ENCODE results near the gene ATP8B3. TPM values are rescaled to one million over a fixed set of nuclear protein-coding genes. Genes with fewer than 3 reads are reported as not detected.

The ATP8B3 gene
- total RNA-seq, 4 donors from 2014 or later, result 0.21 to 2.4 (median 1.2) TPM

DNA sequence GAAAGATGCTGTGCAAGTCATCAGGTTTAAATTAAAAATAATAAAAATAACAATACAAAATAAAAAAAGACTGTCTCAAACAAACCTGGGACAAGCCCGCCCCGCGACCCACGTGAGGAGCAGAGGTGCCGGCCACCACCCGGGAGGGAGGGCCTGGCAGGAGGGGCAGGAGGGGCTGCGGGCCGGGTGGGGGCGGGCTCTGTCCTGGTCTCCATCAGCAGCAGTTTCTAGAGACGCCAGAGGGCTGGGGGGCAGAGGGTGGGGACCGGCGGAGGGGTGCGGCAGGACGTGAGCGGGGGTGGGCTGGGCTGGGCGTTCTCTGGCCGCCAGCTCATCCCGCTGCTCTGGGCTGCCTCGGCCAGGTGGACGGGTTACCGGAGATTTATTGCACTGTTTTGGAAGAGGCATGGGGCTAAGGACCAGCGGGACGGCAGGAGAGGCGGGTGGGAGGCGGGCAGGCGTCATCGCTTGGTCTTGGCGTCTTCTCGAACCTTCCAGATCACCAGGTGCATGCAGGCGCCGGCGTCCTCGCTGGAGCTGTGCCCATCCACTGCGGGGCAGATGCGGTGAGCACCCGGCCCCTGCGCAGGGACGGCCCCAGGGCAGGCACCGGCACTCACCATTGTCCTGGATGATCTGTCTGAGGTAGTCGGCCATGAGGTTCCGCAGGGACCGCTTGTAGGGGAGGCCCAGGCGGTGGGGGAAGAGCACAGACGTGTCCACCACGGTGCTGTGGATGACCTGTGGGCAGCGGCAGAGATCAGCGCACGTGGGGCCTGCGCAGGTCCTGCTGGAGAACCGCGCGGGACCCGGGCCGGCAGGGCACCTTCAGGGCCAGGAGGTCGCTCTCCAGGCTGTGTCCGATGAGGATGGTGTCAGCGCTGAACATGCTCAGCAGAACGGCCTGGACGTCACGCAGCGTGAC, 3.8 kb upstream of the ATP8B3 start:
- no peak for DNase-seq (ENCODE audit: low spot score in 2 of 2)
- Histone ChIP-seq H3K27ac (no peak overlapping the region), H3K36me3 (peaks cover 3 to 64% (median 48%) of the 10 kb centered on the region in 3 donors), H3K9me3 (no peaks in the 10 kb centered on the region), H3K4me1 (peaks cover 3 to 24% (median 12%) of the 10 kb centered on the region in 4 donors), H3K4me3 (no peak overlapping the region), H3K27me3 (no peaks in the 10 kb centered on the region)
- 81 to 91% methylated on average over 43 to 51 of the region's 61 CpGs for WGBS, 2 donors
- TF ChIP-seq, protein P1, sequence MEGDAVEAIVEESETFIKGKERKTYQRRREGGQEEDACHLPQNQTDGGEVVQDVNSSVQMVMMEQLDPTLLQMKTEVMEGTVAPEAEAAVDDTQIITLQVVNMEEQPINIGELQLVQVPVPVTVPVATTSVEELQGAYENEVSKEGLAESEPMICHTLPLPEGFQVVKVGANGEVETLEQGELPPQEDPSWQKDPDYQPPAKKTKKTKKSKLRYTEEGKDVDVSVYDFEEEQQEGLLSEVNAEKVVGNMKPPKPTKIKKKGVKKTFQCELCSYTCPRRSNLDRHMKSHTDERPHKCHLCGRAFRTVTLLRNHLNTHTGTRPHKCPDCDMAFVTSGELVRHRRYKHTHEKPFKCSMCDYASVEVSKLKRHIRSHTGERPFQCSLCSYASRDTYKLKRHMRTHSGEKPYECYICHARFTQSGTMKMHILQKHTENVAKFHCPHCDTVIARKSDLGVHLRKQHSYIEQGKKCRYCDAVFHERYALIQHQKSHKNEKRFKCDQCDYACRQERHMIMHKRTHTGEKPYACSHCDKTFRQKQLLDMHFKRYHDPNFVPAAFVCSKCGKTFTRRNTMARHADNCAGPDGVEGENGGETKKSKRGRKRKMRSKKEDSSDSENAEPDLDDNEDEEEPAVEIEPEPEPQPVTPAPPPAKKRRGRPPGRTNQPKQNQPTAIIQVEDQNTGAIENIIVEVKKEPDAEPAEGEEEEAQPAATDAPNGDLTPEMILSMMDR (IDR thresholded peaks at IDR 0.05), result no peak
- TF ChIP-seq EP300 (IDR thresholded peaks at IDR 0.05) (no peak), POLR2A (IDR thresholded peaks at IDR 0.05) (no peak)

DNA sequence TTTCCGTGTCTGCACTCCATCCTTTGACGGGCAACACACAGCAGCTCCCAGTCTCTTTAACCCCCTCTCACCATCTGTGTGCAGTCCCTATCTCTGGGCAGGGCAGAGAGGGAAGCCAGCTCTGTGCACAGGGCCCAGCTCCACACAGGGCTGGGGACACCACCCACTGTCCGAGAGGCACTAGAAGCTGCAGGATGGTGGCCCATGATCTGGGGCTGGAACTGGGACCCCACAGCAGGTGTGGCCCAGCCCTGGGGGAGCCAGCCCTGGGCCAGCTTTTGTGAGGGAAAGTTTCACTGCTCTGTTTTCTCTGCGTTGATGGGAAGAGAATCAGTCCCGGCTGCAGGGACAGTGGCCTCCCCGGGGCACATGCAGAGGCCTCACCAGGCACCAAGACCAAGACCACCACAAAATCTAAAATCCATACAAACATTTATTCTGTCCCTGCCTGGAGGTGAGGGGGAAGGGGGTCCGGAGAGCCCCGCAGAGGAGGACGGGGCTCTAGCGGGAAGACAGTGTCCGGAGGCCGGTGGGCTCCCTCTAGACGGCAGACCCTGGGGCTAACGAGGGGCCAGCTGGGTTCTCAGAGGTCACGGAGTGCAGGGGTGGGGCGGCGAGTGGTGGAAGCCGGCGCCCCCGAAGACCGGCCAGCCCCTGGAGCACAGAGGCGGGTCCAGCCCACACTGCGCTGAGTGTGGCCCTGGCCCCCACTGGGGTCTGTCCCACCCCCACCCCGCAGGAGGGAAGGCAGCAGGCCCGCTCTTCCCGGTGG, 2.9 kb upstream of the ATP8B3 start:
- Histone ChIP-seq H3K4me3 (no peak overlapping the region), H3K27me3 (no peaks in the 10 kb centered on the region), H3K27ac (no peak overlapping the region), H3K4me1 (peaks cover 3 to 24% (median 12%) of the 10 kb centered on the region in 4 donors), H3K36me3 (peaks cover 3 to 56% (median 42%) of the 10 kb centered on the region in 3 donors), H3K9me3 (no peaks in the 10 kb centered on the region)
- 71% methylated on average over 23 to 26 of the region's 26 CpGs for WGBS, 2 donors
- no peak for DNase-seq (ENCODE audit: low spot score in 2 of 2)
- TF ChIP-seq EP300 (IDR thresholded peaks at IDR 0.05) (no peak), POLR2A (IDR thresholded peaks at IDR 0.05) (no peak)
- TF ChIP-seq, protein P1 (IDR thresholded peaks at IDR 0.05), result no peak

DNA sequence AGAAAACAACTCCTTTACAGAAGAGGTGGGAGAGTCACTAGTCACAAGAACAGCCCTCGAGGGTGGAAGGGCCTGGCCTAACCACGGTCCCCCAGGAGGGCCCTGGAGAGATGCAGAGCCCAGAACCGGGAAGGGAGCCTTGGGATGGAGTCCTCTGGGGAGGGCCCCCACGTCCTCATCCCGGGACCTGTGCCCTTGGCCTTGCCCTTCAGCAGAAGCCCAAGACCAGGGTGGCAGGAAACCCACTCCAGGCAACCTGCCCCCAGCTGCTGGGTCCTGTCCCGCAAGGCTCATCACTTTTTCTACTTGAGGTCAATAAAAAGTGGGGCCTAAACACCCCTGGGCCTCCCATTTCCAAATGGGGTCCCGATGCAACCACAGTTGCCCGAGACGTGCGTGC, 2.3 kb upstream of the ATP8B3 start:
- no peaks in the 10 kb centered on the region for H3K9me3 ChIP-seq
- H3K27me3 ChIP-seq, result no peaks in the 10 kb centered on the region
- TF ChIP-seq POLR2A (IDR thresholded peaks at IDR 0.05), result no peak
- TF ChIP-seq, protein P1 (IDR thresholded peaks at IDR 0.05), result no peak
- TF ChIP-seq EP300 (IDR thresholded peaks at IDR 0.05), result no peak
- WGBS, 2 donors, result 66% methylated on average over 9 to 10 of the region's 10 CpGs
- H3K4me1 ChIP-seq, result peaks cover 3 to 24% (median 12%) of the 10 kb centered on the region in 4 donors
- H3K36me3 ChIP-seq, result peaks cover 3 to 50% (median 36%) of the 10 kb centered on the region in 3 donors
- no peak overlapping the region for H3K4me3 ChIP-seq
- no peak overlapping the region for H3K27ac ChIP-seq
- DNase-seq (ENCODE audit: low spot score in 2 of 2), result no peak

DNA sequence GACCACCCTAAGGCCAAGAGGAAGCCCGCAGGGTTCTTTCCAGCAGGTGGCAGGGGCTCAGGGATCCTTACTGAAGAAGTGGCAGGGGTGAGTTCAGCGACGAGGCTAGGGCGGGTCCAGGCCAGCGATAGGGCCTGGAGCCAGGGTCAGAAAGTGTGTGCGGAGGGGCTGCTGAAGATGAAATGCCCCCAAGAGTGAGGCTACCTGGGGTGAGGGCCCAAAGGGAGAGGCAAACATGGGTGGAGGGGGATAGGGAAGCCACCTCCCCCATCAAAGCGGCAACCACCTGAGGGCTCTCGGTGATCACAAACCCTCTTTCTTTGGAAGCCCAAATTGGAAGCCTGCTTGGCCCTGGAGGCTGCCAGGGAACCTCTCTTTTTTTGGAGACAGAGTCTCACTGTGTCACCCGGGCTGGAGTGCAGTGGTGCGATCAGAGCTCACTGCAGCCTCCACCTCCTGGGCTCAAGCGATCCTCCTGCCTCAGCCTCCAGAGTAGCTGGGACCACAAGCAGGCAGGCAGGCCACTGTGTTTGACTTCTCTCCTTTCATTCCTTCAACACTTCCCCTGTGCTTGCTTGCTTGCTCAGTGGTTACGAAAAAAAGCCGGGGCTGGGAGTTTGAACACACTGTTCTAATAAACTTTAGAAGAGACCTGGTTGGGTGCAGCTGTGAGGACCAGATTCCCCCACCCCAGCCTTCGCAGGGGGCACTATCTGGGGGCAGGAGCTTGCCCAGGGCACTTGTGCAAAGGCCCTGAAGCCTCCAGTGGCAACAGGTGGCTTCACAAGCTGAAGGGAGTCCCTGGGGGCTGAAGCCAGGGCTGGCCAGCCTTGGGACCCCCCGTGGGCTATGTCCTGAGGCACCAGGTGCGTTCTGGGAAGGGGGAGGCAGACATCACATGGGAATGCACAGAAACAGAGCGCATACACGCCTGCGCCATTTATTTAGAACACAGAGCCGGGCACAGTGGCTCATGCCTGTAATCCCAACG, 1.4 kb upstream of the ATP8B3 start:
- Histone ChIP-seq H3K27me3 (no peaks in the 10 kb centered on the region), H3K9me3 (no peaks in the 10 kb centered on the region), H3K36me3 (peaks cover 3 to 40% (median 27%) of the 10 kb centered on the region in 3 donors), H3K4me1 (peaks cover 3 to 24% (median 12%) of the 10 kb centered on the region in 4 donors), H3K27ac (peak overlapping the region in 3 of 4 donors; percentile 71 to 87 (median 76)), H3K4me3 (peak overlapping the region in 3 of 4 donors; percentile 24 to 56 (median 49))
- DNase-seq (ENCODE audit: low spot score in 2 of 2), result no peak
- WGBS, 2 donors, result 59 to 71% methylated on average over 20 to 21 of the region's 21 CpGs
- TF ChIP-seq POLR2A (IDR thresholded peaks at IDR 0.05) (no peak), EP300 (IDR thresholded peaks at IDR 0.05) (no peak)
- TF ChIP-seq, protein P1 (IDR thresholded peaks at IDR 0.05), result no peak
